ENCODE data around the gene PHF10.

DNA sequence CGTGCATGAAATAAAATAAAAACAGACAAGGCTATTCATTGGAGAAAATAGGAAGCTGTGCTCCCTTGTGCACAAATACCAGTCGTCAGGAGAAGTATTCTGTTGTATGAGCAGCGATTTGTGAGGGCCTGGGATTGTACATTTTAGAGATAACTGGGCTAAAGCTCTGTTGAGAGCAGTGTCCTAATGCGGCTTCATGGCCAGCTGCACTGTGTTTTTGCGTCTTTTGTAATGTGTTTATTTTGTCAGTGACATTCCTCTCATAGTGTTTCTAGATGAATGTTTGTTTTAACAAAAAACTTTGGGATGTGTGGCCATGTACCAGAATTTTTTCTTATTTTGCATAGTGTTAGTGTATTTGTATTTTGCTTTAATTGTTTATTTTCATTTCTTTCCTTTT is 41.9 kb upstream of the PHF10 start:
- TF ChIP-seq, protein P1, sequence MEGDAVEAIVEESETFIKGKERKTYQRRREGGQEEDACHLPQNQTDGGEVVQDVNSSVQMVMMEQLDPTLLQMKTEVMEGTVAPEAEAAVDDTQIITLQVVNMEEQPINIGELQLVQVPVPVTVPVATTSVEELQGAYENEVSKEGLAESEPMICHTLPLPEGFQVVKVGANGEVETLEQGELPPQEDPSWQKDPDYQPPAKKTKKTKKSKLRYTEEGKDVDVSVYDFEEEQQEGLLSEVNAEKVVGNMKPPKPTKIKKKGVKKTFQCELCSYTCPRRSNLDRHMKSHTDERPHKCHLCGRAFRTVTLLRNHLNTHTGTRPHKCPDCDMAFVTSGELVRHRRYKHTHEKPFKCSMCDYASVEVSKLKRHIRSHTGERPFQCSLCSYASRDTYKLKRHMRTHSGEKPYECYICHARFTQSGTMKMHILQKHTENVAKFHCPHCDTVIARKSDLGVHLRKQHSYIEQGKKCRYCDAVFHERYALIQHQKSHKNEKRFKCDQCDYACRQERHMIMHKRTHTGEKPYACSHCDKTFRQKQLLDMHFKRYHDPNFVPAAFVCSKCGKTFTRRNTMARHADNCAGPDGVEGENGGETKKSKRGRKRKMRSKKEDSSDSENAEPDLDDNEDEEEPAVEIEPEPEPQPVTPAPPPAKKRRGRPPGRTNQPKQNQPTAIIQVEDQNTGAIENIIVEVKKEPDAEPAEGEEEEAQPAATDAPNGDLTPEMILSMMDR (conservative IDR thresholded peaks at IDR 0.05; ENCODE audit: low read depth, low read length) = no peak
- no peak for TF ChIP-seq EZH2 (IDR thresholded peaks at IDR 0.05; ENCODE audit: low read length, unreplicated experiment)

Measured in PC-3 (cell line).